ENCODE measurements around the gene BEST3. TPM values are rescaled to one million over a fixed set of nuclear protein-coding genes. Genes with fewer than 3 reads are reported as not detected.

Gene BEST3
- 0.73 TPM for total RNA-seq
- long read RNA-seq, result 0 reads

DNA sequence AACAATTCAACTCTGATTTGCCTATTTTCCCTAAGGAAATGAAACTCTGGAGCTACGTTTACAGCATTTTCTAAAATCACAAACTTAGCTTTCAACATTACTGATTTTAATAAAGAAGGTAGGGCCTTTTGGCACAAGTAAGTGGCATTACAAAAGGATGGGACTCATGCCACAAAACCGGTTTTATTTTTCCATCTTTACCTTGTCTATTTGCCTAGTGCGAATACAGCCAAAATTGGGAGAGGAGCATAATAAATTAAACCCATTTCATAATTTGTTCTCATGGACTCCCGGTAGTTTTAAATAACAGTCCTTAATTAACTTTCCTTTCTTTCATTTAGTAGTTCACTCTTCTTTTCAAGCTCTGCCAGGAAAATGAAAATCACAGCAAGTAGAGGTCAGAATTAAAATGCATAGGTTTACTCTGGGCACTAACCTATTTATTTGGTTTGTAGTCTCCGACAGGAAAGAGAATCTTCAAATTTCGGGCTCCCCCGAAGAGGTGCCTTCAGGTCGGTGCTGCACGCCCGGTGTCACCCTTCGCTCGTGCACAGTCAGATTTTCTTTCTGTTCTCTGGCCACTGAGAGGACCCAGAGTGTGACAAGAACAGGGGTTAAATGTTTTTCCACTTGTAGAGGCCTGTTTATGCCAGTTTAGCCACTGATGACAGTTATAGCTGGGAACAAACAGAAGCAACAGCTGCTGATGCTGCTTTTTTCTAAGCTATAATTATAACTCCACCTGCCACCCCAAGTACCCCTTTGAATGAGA is at the start of gene BEST3:
TSS of gene BEST3 (minus strand) at position 535 of the 772 bp plus-strand sequence. CDS start 1,505 bp downstream, outside the sequence.
- DNase-seq (ENCODE audit: low spot score), result no peak
- intact Hi-C loops (cut with DNase I), result no loop called here

DNA sequence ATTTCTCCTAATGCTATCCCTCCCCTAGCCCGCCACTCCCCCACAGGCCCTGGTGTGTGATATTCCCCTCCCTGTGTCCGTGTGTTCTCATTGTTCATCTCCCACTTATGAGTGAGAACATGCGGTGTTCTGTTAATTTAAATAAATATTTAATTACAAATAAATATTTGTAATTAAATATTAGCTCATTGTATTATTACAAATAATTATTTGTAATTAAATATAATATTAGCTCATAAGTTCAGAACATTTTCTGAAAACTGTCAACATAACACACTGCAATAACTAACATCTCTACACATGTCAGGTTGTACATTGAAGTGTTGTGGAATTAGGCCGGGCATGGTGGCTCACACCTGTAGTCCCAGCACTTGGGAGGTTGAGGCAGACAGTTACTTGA is 45.0 kb upstream of the BEST3 start:
- no peak for DNase-seq (ENCODE audit: low spot score)
- intact Hi-C loops (cut with DNase I), result no loop called here

DNA sequence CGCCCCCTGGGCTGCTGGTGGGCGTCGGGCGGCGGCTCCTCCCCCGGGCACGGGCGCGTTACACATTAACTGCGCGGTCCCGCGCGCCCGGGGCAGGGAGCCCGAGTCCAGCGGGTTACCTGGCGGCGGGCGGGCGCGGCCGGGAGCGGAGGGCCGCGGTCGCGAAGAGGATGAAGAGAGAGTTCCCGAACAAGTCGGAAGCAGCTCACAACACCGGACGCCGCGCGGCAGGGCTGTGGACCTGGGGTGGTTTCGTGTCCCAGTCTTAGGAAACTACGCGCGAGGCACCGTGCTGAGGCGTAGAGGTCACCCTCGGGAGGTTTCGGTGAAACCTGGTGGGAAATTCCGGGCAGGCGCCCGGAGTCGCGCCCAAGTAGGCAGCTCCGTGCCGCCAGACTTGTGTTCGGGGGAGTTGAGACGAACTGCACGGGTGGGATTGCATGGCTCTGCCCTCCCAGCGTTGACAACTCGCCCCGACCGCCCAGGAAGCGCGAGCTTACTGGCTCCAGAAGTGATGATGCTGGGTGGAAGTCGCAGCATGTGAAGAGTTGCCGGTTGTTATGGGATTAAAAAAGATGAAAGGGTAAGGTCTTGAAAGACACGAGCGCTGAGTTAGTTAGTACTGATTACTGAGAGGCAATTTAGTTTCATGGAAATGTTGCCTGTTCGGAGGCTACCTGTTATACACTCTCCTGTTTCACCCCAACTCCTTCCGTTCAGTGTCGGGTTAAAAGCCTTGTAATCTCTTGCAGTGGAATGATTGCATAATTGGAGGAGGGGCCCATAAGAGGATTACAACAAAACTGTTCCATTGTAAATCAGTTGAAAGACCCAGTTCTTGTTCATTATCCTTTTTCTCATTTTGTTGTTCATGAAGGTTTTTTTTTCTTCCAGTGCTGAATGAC is 40.4 kb upstream of the BEST3 start:
- peak; percentile 80 for DNase-seq (ENCODE audit: low spot score)
- intact Hi-C loops (cut with DNase I), result no loop called here

DNA sequence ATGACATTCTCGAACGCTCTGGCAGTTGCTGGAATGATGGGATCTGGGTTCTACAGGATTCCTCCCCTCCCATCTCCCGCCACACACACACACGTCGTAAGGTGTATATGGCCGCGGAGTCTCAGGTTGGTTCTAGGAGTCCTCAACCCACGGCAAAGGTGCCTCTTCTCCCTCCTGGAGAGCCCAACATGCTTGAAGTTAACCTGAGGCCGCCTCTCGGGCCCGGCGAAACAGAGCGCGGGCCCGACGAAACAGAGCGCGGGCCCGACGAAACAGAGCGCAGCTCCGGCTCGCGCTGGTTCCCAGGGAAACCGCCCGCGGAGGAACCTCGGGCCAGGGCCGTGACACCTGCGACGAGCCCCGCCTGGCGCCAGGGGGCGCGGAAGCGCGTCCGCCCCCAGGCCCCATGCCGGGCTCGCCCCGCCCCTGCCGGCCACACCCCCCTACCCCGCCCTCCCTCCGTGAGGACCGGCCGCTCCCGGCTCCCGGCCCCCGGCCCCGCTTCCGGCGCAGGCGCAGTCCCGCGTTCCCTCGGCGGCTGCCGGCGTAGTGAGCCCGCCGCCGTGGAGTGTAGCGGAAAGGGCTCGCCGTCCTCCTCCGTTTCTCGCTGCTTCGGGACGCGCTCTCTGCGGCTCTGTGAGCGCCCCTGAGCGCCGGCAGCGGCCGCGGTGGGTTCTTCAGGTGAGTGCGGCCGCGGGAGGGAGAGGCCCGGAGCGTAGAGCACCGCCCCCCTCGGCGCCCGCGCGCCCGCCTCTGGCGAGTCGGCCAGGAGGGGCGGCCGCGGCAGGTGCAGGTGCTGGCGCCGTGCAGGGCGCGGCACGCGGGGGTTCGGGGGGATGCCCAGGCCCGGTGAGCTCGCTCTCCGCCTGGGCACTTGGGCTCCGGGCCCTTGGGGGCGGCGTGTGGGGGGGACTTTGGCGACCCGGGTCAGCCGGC is 39.5 kb upstream of the BEST3 start, which contains the start of gene RAB3IP:
TSS of gene RAB3IP (plus strand) at position 510 of the 936 bp plus-strand sequence. CDS start 16,549 bp downstream, outside the sequence.
- intact Hi-C loops (cut with DNase I), result no loop called here
- peak; percentile 94 for DNase-seq (ENCODE audit: low spot score)

DNA sequence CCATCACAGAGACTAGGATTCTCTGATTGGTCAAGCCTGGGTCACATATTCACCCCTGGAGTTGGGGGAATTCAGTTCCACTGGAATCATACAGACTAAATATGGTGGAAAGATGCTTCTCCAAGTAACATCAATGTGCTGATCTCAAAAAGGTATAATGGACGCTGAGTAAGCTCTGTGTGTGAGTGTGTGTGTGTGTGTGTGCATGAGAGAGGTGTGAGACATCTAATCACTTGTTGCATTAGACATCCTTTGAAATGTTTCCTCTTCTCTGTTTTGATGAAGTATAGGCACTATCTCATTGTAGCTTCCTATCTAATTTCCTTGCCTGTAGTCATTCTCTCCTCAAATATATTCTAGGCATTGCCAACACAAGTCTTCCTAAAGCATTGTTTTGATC is 34.5 kb upstream of the BEST3 start:
- intact Hi-C loops (cut with DNase I), result no loop called here
- DNase-seq (ENCODE audit: low spot score), result no peak

DNA sequence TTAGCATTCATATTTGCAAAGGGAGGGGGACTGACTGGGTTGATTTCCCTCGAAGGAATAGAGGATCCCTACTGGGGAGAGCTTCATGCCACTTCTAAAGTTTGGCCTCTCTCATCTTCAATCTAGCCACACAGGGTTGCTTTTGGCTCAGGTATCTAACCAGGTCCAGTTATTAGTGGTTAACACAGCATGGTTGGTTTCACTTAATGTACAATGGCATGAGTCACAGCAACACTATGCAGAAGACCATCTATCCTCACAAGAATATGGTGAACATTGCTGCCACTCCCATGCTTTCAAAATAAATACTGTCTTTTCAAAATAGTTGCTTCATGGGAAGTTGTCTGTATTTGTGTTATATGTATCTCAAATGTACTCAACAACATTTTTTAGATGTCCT is 33.0 kb upstream of the BEST3 start:
- intact Hi-C loops (cut with DNase I), result no loop called here
- DNase-seq (ENCODE audit: low spot score), result no peak

DNA sequence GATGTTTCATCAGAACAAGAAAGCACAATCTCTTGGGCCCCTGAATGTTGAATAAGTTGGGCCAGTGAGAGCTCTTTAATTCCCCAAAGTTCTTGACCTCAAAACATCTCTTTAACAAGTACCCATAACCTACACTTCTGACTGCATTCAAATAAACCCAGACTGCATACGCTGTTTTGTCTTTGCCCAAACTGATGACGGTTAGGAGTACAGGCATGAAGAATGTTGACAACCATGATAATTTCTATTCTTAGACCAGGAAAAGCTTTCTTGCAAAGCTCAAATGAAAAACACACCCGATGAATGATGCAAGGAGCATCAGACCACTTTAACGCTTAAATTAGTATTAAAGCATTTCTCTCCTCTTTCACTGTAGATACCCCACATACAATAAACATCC is 27.8 kb upstream of the BEST3 start:
- DNase-seq (ENCODE audit: low spot score), result no peak
- intact Hi-C loops (cut with DNase I), result no loop called here

DNA sequence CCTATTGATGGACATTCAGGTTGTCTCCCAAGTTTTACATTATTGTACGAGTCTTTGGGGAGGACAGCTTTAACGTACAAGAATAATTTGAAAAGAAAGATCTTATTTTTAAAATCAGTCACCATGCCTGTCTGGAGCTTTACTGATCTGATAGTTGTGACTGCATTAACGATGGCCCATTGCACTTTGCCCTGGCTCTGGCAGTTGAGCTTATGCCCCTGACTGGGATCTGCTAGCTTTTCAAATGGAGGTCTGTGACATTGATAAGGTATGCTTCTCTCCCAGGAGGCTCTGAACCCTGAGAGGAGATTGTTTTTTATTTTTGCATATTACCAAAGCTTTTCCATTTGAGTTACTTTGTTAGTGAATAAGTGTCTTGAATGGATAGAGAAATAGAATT is 21.6 kb upstream of the BEST3 start:
- intact Hi-C loops (cut with DNase I), result no loop called here
- DNase-seq (ENCODE audit: low spot score), result no peak

DNA sequence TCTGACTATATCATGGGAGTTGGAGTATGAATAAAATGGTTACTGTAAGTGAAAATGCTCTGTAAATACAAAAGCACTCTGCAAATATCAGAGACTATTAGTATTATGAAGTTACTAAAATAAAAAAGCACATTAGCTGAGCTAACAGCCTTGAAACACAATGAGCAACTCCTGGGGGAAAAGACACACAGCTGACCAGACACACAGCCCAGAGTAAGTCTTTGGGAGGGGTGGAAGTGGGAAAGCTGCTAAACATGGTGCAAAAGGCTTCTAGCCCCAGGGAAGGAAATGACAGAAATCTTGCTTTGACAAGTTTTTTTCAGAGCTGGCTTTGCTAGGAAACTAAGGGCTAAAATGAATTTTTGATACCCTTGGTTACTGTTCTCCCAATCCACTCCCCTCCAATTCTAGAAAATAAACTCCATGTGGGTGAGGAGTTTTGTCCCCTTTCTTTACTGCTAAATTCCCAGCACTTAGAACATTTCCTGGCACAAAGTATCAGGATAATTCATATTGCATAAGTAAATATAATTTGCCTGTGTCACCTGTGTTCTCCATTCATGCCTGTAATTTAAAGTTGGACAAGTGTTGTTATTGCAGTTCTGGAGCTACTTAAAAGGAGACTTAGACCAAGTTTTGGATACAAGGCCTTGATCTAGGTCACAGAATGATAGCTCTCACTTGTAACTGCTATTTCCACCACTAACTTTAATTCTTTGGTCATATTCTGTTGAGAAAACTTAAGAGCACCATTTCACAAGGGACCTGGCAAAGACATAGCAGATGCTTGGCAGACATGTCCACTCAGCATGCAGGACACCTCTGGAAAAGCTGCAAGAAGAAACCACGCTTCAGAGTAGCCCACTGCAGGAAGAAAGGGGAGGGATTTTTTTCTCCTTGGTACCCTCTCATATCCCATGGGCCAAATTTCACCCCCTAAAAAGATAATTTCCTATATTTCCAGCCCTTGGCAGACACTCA is 20.5 kb upstream of the BEST3 start:
- no peak for DNase-seq (ENCODE audit: low spot score)
- intact Hi-C loops (cut with DNase I), result no loop called here

DNA sequence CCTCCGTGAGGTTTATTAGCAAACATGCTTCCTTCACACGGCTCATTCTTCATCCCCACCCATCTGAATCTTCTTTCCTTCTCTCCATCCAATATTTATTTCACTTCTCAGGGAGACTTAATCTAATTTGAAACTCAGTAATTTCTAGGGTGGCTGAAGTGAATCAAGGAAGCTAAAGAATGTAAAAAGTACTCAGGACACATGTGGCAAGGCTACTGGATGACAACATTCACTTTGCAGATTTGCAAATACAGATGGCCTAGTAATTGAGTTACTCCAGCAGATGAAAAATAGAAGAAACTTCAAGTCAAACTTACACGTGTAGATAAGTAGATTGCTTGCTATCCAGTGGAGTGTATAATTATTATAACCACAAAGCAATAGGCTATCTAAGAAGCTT is 15.4 kb upstream of the BEST3 start:
- intact Hi-C loops (cut with DNase I), result no loop called here
- no peak for DNase-seq (ENCODE audit: low spot score)

DNA sequence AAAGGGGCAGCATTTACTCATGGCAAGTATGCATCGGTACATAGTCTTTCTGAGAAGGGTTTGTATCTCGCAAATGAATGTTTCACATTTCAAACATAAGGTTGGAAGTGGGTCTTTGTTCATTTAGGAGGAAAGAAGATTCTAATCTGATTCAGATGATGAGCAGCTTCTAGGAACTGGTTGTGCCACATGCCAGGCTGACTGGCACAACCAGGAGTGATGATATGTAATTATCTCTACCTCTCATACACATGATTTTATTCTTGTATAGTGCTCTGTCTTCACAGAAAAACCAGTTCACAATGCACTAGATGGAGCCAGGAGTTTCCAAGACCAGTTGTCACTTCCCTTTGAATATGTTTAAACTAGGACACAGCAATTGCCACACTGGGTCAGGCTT is 13.7 kb upstream of the BEST3 start:
- intact Hi-C loops (cut with DNase I), result no loop called here
- no peak for DNase-seq (ENCODE audit: low spot score)

DNA sequence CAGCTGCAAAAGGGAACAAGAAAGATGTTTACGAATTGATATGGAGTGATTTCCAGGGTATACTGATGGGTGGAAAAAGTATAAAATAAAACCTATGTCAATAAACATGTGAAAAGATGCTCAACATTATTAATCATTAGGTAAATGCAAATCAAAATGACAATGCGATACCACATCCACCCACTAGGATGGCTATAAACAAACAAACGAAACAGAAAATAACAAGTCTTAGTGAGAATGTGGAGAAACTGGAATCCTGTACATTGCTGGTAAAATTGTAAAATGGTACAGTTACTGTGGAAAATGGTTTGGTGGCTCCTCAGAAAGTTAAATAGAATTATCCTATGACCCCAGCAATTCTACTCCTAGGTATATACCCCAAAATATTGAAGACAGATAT is 9.5 kb upstream of the BEST3 start:
- intact Hi-C loops (cut with DNase I), result no loop called here
- no peak for DNase-seq (ENCODE audit: low spot score)

DNA sequence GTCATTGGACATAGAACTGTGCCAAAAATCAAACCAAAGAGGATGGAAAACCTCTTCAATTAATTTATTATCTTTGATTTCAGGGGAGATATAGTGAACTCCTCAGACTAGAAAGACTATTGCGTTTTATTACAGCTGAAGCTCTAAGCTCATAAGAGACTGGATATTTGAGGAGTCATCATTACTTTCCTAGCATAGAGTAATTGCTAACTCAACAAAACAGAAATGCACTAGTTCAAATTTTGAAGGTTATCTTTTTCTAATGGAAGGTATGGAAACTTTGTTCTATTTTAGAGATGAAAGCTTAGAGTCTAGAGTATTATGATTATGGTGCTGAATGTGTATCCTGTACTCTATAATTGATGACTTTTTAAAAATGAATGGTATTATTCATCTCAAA is 5.3 kb upstream of the BEST3 start:
- DNase-seq (ENCODE audit: low spot score), result no peak
- intact Hi-C loops (cut with DNase I), result no loop called here

DNA sequence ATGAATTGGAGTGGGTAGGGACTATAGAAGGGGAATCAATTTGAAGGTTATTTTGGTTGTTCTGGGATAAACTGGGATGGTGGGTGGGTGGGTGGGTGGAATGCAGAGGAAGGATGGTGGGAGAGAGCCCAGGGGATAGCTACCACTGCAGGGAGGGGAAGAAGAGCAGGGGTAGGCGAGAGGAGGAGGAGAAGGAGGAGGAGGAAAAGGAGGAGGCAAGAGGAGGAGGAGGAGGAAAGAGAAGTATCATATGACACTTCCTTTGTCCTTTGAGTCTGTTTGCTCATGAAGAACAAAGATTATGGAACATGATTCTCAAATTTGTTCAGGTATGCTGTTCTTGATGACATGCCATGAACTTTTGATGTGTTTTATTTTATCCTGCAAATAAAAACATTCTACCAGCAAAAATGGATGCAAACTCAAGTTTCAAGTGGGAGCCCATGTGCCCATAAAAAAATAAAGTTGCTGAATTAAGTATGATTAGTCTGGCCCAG is 4.1 kb upstream of the BEST3 start:
- DNase-seq (ENCODE audit: low spot score), result no peak
- intact Hi-C loops (cut with DNase I), result no loop called here

DNA sequence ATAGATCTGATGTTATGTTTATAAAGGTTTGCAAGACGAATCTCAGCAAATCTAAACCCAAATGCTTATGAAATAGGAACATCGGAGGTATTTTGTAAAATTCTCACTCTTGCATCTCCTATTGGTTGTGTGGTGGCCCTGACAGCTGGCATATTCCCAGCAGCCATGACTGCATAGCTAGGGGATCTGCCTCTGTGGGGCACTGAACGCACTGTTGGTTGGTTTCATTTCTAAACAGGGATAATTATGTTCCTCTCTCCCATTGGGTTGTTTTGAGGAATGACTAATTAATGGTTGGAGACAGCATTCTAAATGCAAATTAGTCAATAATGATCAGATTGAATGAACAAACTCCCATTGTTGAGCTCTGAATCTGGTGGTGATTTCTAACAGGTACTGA is 2.7 kb upstream of the BEST3 start:
- DNase-seq (ENCODE audit: low spot score), result no peak
- intact Hi-C loops (cut with DNase I), result no loop called here

DNA sequence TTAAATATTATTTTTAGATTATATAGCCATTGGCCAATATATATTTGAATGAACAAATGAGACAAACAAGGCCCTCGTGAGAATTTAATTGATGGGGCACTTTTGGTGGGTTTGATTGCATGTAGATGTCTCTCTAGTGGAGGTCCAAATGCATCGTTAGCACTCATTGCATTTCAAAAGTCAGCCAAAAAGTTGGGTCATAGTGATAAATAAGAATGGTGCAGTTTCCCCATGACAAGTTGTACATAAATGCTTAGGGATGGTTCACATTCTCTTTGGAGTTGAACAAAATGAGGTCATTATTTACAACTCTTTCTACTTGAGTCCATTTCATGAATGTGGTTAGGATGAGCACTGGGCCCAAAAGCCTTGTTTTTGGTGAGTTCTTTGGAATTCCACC is 1.0 kb downstream of the BEST3 start:
- DNase-seq (ENCODE audit: low spot score), result no peak
- intact Hi-C loops (cut with DNase I), result no loop called here

DNA sequence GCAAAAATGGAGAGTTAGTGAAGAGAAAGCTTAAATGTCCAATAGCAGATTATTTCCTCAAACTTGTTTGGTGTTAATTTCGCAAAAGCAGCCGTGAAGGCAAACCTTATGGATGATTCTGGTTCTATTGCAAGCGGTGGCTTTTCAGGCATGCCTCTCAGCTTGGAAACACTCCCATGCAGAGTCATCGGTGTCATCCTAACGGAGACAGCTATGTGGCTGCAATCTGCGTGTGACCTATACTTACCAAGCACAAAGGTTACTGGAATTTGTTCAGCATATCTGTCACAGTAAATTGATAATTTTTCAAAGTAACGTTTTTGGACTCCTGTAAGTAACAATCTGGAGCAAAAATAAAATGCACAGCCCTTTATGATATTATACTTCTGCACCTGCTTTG is 5.0 kb downstream of the BEST3 start:
- DNase-seq (ENCODE audit: low spot score), result no peak
- intact Hi-C loops (cut with DNase I), result no loop called here

DNA sequence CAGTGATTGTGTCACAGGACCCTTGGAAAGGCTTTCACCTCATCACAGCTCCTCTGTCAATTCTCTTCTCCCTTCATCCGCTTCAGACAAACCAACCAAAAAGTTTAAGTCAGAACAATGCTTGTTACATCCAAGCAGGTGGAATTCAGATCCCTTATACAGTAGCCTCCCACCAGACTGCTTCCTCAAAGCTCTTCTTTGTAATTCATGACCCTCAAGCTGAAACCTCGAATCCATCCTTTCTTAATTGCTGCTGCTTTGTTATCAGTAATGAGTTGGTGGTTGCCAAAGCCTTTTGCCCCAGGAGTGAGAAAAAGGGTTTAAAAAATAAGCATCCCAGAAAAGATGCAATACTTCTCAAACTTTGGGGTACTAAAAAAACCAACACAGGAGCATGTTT is 9.5 kb downstream of the BEST3 start:
- no peak for DNase-seq (ENCODE audit: low spot score)
- intact Hi-C loops (cut with DNase I), result no loop called here

Data from cardiac septum (tissue), 1 donor.